ENCODE data around the gene OLA1.

DNA sequence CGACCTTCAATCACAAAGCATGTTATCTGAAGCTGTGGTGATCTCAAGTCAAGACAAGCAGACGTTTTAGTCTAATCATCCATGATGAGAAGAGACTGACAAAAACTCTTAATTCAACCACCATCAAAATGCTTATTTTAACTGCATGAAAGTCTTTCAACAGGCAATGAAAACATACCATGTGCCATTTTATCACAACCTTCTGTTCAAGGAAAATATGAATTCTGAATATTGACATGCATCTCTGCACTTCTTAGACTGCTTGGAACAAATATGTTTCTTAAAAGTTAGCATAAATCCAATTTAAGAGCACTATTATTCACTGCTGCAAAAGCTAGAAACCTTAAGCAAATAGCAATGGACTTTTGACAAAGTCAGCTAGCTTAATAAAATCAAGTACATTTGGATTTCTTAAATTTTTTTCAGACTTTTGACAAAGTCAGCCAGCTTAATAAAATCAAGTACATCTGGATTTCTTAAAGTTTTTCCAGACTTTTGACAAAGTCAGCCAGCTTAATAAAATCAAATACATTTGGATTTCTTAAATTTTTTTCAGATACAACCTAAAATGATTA lies 70.9 kb downstream of the OLA1 start:
- TF ChIP-seq GATA2 (IDR thresholded peaks at IDR 0.05; ENCODE audit: low read depth, low read length) = no peak
- no peak for TF ChIP-seq GATA3 (IDR thresholded peaks at IDR 0.05; ENCODE audit: low read depth, low read length)
